Measurements from ENCODE around the gene CHAT. TPM values are rescaled to one million over a fixed set of nuclear protein-coding genes. Genes with fewer than 3 reads are reported as not detected.

The CHAT gene
- polyA plus RNA-seq, 2 of the 4 experiments (the other 2 are of a cell fraction) = not detected

GRCh38 chr10:49617121-49618020, 3.5 kb downstream of the CHAT start:
- ATAC-seq = no peak
- Histone ChIP-seq H3K9me3 (no peaks in the 10 kb centered on the region), H3K27ac (no peak overlapping the region), H3K4me3 (no peak overlapping the region), H3K4me1 (no peaks in the 10 kb centered on the region), H3K4me2 (no peak overlapping the region)
- FAIRE-seq = no peak
- DNase-seq (ENCODE audit: low read depth in 1 of 2, low spot score in 1 of 2) = no peak
- ChIA-PET POLR2A (no interaction called here), CTCF (interaction anchor here (1.2 to 2.0 kb wide), 3 partner anchors 10 to 24 kb away, joined by 3 to 6 read pairs (median 4); no protein-coding TSS in a partner anchor)
- TF ChIP-seq PBX3 (IDR thresholded peaks at IDR 0.05) (no peak), HOXA7 (CRISPR knock-in tag; IDR thresholded peaks at IDR 0.05) (no peak), EHMT2 (IDR thresholded peaks at IDR 0.05; ENCODE audit: low read depth) (no peak), MAFK (IDR thresholded peaks at IDR 0.05; ENCODE audit: partially characterized antibody) (no peak)
- WGBS (ENCODE audit: missing lambda C conversion rate) = 6% methylated on average over 6 of the region's 7 CpGs

GRCh38 chr10:49618821-49619220, 5.0 kb downstream of the CHAT start:
- FAIRE-seq = no peak
- Histone ChIP-seq H3K4me2 (no peak overlapping the region), H3K27ac (no peak overlapping the region), H3K4me3 (no peak overlapping the region), H3K9me3 (no peaks in the 10 kb centered on the region), H3K4me1 (no peaks in the 10 kb centered on the region)
- WGBS (ENCODE audit: missing lambda C conversion rate) = 3% methylated on average over 2 of the region's 2 CpGs
- no peak for DNase-seq (ENCODE audit: low read depth in 1 of 2, low spot score in 1 of 2)
- TF ChIP-seq MAFK (IDR thresholded peaks at IDR 0.05; ENCODE audit: partially characterized antibody) (no peak), NFE2L2 (conservative IDR thresholded peaks at IDR 0.05; ENCODE audit: low read length) (no peak), PHF8 (IDR thresholded peaks at IDR 0.05; ENCODE audit: borderline replicate concordance, low read depth) (no peak), REST (IDR thresholded peaks at IDR 0.05) (no peak)
- POLR2A ChIA-PET = no interaction called here
- CTCF ChIA-PET = interaction anchor here (1.2 kb wide), 1 partner anchor 9 kb away, joined by 3 read pairs; no protein-coding TSS in a partner anchor
- no peak for ATAC-seq

GRCh38 chr10:49619613-49620012, 5.8 kb downstream of the CHAT start:
- ATAC-seq (peak in 1 of 2 experiments; percentile 44; a peak in 2 of 6 replicates), DNase-seq (ENCODE audit: low read depth in 1 of 2, low spot score in 1 of 2) (no peak), FAIRE-seq (no peak)
- TF ChIP-seq HOXB5 (CRISPR knock-in tag; IDR thresholded peaks at IDR 0.05) (no peak), NPAS2 (CRISPR knock-in tag; IDR thresholded peaks at IDR 0.05; ENCODE audit: borderline replicate concordance) (no peak), KDM1A (IDR thresholded peaks at IDR 0.05; ENCODE audit: low read depth) (no peak)
- Histone ChIP-seq H3K9me3 (no peaks in the 10 kb centered on the region), H3K4me3 (no peak overlapping the region), H3K27ac (no peak overlapping the region), H3K4me1 (no peaks in the 10 kb centered on the region), H3K4me2 (no peak overlapping the region)
- 24% methylated on average over 10 of the region's 10 CpGs for WGBS (ENCODE audit: missing lambda C conversion rate)
- CTCF ChIA-PET = interaction anchor here (3.1 kb wide), 1 partner anchor 27 kb away, joined by 11 read pairs; no protein-coding TSS in a partner anchor
- POLR2A ChIA-PET = no interaction called here

- Histone ChIP-seq H3K9me3 (no peaks in the 10 kb centered on the region), H3K4me1 (no peaks in the 10 kb centered on the region), H3K4me3 (no peak overlapping the region), H3K27ac (no peak overlapping the region), H3K4me2 (no peak overlapping the region)
- DNase-seq (ENCODE audit: low read depth in 1 of 2, low spot score in 1 of 2) = no peak
- 38% methylated on average over 12 of the region's 12 CpGs for WGBS (ENCODE audit: missing lambda C conversion rate)
- CTCF ChIA-PET = interaction anchor here (3.1 kb wide), 1 partner anchor 27 kb away, joined by 11 read pairs; no protein-coding TSS in a partner anchor
- no peak for ATAC-seq
- POLR2A ChIA-PET = no interaction called here
- TF ChIP-seq BCL3 (IDR thresholded peaks at IDR 0.05) (no peak), CHD2 (IDR thresholded peaks at IDR 0.05; ENCODE audit: low read length, partially characterized antibody) (no peak), CTCF (IDR thresholded peaks at IDR 0.05) (no peak)
- no peak for FAIRE-seq
These were observed 6.5 kb downstream of the CHAT start for GRCh38 chr10:49620286-49620810.

All from A549 (cell line).